NK-92 treated with Interleukin-12 subunit alpha and Interleukin-12 subunit beta, amount 100 ng/mL, for 24 hours (cell line): ENCODE data around the gene STPG3.
"Not testable (repeated sequence)": the region's sequence is repeated elsewhere in the genome, so short reads cannot be mapped to it uniquely, and the experiment has no call there.

Source experiments
- DNase-seq: peaks from one replicate; lab custom pipeline; 2025; lab: John Stamatoyannopoulos, UW

STPG3 gene

GRCh38 chr9:137245450-137246421 is 5.3 kb upstream of the STPG3 start:
- no peak for DNase-seq

GRCh38 chr9:137247135-137247915 is 3.8 kb upstream of the STPG3 start:
- DNase-seq, result no peak

GRCh38 chr9:137247916-137248175 is 3.2 kb upstream of the STPG3 start:
- no peak for DNase-seq

GRCh38 chr9:137250329-137251193 is 525 bp upstream of the STPG3 start:
- DNase-seq, result no peak

- DNase-seq, result no peak
Observed at GRCh38 chr9:137251490-137252268, 593 bp downstream of the STPG3 start.

- no peak for DNase-seq
Observed at GRCh38 chr9:137252555-137253506, 1.7 kb downstream of the STPG3 start.

- no peak for DNase-seq
Observed at GRCh38 chr9:137253717-137254623, 2.9 kb downstream of the STPG3 start.

GRCh38 chr9:137254624-137255447 is 3.8 kb downstream of the STPG3 start, which contains the start of gene NELFB:
Gene NELFB (plus strand): TSS chr9:137255327.
- peak; percentile 85 for DNase-seq

- DNase-seq, result no peak
Observed at GRCh38 chr9:137255448-137256114, 4.5 kb downstream of the STPG3 start.

- no peak for DNase-seq
Observed at GRCh38 chr9:137256362-137256761, 5.3 kb downstream of the STPG3 start.

- no peak for DNase-seq
Observed at GRCh38 chr9:137256856-137257255, 5.8 kb downstream of the STPG3 start.

GRCh38 chr9:137262173-137262908 is 11.3 kb downstream of the STPG3 start:
- not testable (repeated sequence) for DNase-seq

GRCh38 chr9:137262909-137263285 is 11.8 kb downstream of the STPG3 start:
- no peak for DNase-seq

GRCh38 chr9:137263506-137263905 is 12.4 kb downstream of the STPG3 start:
- DNase-seq, result no peak

- DNase-seq, result no peak
Observed at GRCh38 chr9:137264067-137264466, 13.0 kb downstream of the STPG3 start.

- no peak for DNase-seq
Observed at GRCh38 chr9:137265496-137266161, 14.5 kb downstream of the STPG3 start.

- DNase-seq, result no peak
Observed at GRCh38 chr9:137266162-137266527, 15.1 kb downstream of the STPG3 start.
